ENCODE measurements around the gene PRPF31.

GRCh38 chr19:54152878-54153524, 37.4 kb downstream of the PRPF31 start:
- TF ChIP-seq, protein P1, sequence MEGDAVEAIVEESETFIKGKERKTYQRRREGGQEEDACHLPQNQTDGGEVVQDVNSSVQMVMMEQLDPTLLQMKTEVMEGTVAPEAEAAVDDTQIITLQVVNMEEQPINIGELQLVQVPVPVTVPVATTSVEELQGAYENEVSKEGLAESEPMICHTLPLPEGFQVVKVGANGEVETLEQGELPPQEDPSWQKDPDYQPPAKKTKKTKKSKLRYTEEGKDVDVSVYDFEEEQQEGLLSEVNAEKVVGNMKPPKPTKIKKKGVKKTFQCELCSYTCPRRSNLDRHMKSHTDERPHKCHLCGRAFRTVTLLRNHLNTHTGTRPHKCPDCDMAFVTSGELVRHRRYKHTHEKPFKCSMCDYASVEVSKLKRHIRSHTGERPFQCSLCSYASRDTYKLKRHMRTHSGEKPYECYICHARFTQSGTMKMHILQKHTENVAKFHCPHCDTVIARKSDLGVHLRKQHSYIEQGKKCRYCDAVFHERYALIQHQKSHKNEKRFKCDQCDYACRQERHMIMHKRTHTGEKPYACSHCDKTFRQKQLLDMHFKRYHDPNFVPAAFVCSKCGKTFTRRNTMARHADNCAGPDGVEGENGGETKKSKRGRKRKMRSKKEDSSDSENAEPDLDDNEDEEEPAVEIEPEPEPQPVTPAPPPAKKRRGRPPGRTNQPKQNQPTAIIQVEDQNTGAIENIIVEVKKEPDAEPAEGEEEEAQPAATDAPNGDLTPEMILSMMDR (optimal IDR thresholded peaks at IDR 0.05 in 1 of 3, IDR thresholded peaks at IDR 0.05 in 1 of 3, conservative IDR thresholded peaks at IDR 0.05 in 1 of 3; ENCODE audit: extremely low read depth in 1 of 3, insufficient read depth in 2 of 3, low read length in 3 of 3), result no peak
- no peak for TF ChIP-seq EZH2 (IDR thresholded peaks at IDR 0.05; ENCODE audit: low read length)

All from keratinocyte (primary cell).